G401.6 (cell line): Measurements from ENCODE around the gene SYK.

Source experiments
- FAIRE-seq: peaks from 2 replicates; lab custom pipeline; 2012; peaks lifted over from hg19 to GRCh38; lab: Jason Lieb, UNC

The SYK gene

GRCh38 chr9:90851444-90851843, 49.8 kb downstream of the SYK start:
- FAIRE-seq = no peak

GRCh38 chr9:90853945-90854344, 52.3 kb downstream of the SYK start:
- no peak for FAIRE-seq

- FAIRE-seq = no peak
Measured at GRCh38 chr9:90854637-90855175, 53.1 kb downstream of the SYK start.

- FAIRE-seq = no peak
Measured at GRCh38 chr9:90855208-90855902, 53.7 kb downstream of the SYK start.

- FAIRE-seq = no peak
Measured at GRCh38 chr9:90857091-90857490, 55.5 kb downstream of the SYK start.

GRCh38 chr9:90857855-90858254, 56.2 kb downstream of the SYK start:
- no peak for FAIRE-seq

- FAIRE-seq = no peak
Measured at GRCh38 chr9:90858457-90858901, 56.9 kb downstream of the SYK start.

- no peak for FAIRE-seq
Measured at GRCh38 chr9:90860382-90860781, 58.8 kb downstream of the SYK start.

GRCh38 chr9:90860826-90861225, 59.2 kb downstream of the SYK start:
- FAIRE-seq = no peak

- no peak for FAIRE-seq
Measured at GRCh38 chr9:90861380-90861779, 59.8 kb downstream of the SYK start.

GRCh38 chr9:90861826-90862740, 60.5 kb downstream of the SYK start:
- no peak for FAIRE-seq

GRCh38 chr9:90864779-90865178, 63.2 kb downstream of the SYK start:
- FAIRE-seq = no peak

GRCh38 chr9:90867101-90867500, 65.5 kb downstream of the SYK start:
- no peak for FAIRE-seq

- no peak for FAIRE-seq
Measured at GRCh38 chr9:90868555-90868954, 66.9 kb downstream of the SYK start.

GRCh38 chr9:90869361-90869760, 67.7 kb downstream of the SYK start:
- no peak for FAIRE-seq

GRCh38 chr9:90870621-90871326, 69.2 kb downstream of the SYK start:
- peak; percentile 82 for FAIRE-seq

GRCh38 chr9:90871327-90871935, 69.8 kb downstream of the SYK start:
- peak; percentile 3 for FAIRE-seq

GRCh38 chr9:90872835-90873294, 71.2 kb downstream of the SYK start:
- no peak for FAIRE-seq

- FAIRE-seq = no peak
Measured at GRCh38 chr9:90873422-90873821, 71.8 kb downstream of the SYK start.

GRCh38 chr9:90874194-90874593, 72.6 kb downstream of the SYK start:
- FAIRE-seq = no peak

- no peak for FAIRE-seq
Measured at GRCh38 chr9:90878562-90878961, 76.9 kb downstream of the SYK start.

GRCh38 chr9:90880066-90880465, 78.4 kb downstream of the SYK start:
- FAIRE-seq = no peak
